ENCODE results near the gene MKS1. TPM values are rescaled to one million over a fixed set of nuclear protein-coding genes. Genes with fewer than 3 reads are reported as not detected.

MKS1 gene
- total and polyA plus RNA-seq, 12 donors = 9.1 to 28.2 (median 16.5) TPM

GRCh38 chr17:58262149-58262548, 43.1 kb upstream of the MKS1 start:
- TF ChIP-seq POLR2A (IDR thresholded peaks at IDR 0.05) (no peak), CTCF (IDR thresholded peaks at IDR 0.05) (no peak)
- no peak overlapping the region for H3K27ac ChIP-seq
- peaks cover 21% of the 10 kb centered on the region for H3K27me3 ChIP-seq
- H3K36me3 ChIP-seq (replicated peaks in 1 of 2) = no peaks in the 10 kb centered on the region
- DNase-seq = peak in 1 of 7 donors; percentile 9
- intact Hi-C loops (cut with DNase I) = no loop called here
- WGBS, 4 donors = 86 to 89% (median 87%) methylated on average over 11 of the region's 11 CpGs
- H3K9me3 ChIP-seq (replicated peaks in 1 of 3) = no peaks in the 10 kb centered on the region
- no peaks in the 10 kb centered on the region for H3K4me1 ChIP-seq (replicated peaks in 1 of 2)
- no peak overlapping the region for H3K4me3 ChIP-seq

DNA sequence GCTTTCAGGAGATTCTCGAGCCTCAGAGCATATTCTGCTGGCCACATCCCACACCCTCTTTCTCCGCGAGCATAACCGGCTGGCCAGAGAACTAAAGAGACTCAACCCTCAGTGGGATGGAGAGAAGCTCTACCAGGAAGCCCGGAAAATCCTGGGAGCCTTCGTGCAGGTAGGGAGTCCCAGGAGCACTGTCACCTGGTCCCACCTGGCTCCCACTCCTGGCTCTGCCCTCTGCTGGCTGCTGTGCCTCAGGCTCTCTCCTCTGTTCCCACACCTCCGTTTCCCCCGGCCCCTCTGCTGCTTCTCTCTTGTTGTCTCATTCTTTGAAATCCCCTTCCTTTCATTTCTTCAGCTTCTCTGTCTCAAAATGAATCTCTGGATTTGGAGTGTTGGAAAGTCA, 35.7 kb upstream of the MKS1 start:
- peaks cover 12% of the 10 kb centered on the region for H3K27me3 ChIP-seq
- WGBS, 4 donors = 28 to 35% (median 29%) methylated on average over 8 of the region's 8 CpGs
- DNase-seq = peak in 1 of 7 donors; percentile 15

DNA sequence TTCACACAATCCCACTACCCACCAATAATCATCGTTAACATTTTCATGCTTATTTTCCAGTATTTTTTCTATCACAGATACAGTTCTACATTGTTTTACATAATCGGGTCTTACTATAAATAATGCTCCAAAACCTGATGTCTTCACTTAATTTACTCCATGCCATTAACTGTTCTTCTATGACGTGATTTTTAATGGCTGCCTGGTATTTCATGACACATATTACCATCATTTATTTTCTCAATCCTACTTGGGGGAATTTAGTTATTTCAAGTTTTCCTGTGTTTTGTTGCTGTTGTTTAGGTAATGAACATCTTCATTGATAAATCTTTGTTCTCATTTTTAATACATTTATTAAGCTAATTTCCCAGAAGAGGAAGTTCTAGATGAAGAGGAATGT, 34.0 kb upstream of the MKS1 start:
- no peak for DNase-seq
- Histone ChIP-seq H3K9me3 (replicated peaks in 1 of 3) (no peaks in the 10 kb centered on the region), H3K4me1 (replicated peaks in 1 of 2) (peaks cover 5 to 7% of the 10 kb centered on the region in 2 donors), H3K4me3 (no peak overlapping the region), H3K27ac (no peak overlapping the region), H3K27me3 (peaks cover 16% of the 10 kb centered on the region), H3K36me3 (replicated peaks in 1 of 2) (no peaks in the 10 kb centered on the region)
- 71 to 76% (median 72%) methylated on average over 3 of the region's 3 CpGs for WGBS, 4 donors
- TF ChIP-seq POLR2A (IDR thresholded peaks at IDR 0.05) (no peak), CTCF (IDR thresholded peaks at IDR 0.05) (no peak)
- intact Hi-C loops (cut with DNase I) = no loop called here

More for the DNA sequence above, 35.7 kb upstream of the MKS1 start:
- H3K36me3 ChIP-seq (replicated peaks in 1 of 2) = no peaks in the 10 kb centered on the region
- no peak overlapping the region for H3K27ac ChIP-seq
- TF ChIP-seq CTCF (IDR thresholded peaks at IDR 0.05) = no peak
- no peak for TF ChIP-seq POLR2A (IDR thresholded peaks at IDR 0.05)
- H3K9me3 ChIP-seq (replicated peaks in 1 of 3) = no peaks in the 10 kb centered on the region
- no peak overlapping the region for H3K4me3 ChIP-seq
- H3K4me1 ChIP-seq (replicated peaks in 1 of 2) = peaks cover 0 to under 1% of the 10 kb centered on the region in 2 donors
- intact Hi-C loops (cut with DNase I) = no loop called here

DNA sequence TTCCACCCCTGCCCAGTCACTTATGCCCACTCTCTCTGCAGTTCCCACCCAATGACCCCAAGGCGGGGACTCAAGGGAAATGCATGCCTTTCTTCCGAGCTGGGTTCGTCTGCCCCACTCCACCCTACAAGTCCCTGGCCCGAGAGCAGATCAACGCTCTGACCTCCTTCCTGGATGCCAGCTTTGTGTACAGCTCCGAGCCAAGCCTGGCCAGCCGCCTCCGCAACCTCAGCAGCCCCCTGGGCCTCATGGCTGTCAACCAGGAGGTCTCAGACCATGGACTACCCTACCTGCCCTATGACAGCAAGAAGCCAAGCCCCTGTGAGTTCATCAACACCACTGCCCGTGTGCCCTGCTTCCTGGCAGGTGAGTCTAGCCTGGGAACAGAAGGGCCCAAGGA, 33.1 kb upstream of the MKS1 start:
- Histone ChIP-seq H3K9me3 (replicated peaks in 1 of 3) (no peaks in the 10 kb centered on the region), H3K4me1 (replicated peaks in 1 of 2) (peaks cover 5 to 7% of the 10 kb centered on the region in 2 donors), H3K27me3 (peaks cover 16% of the 10 kb centered on the region), H3K4me3 (no peak overlapping the region), H3K27ac (no peak overlapping the region), H3K36me3 (replicated peaks in 1 of 2) (no peaks in the 10 kb centered on the region)
- TF ChIP-seq CTCF (IDR thresholded peaks at IDR 0.05) (no peak), POLR2A (IDR thresholded peaks at IDR 0.05) (no peak)
- peak in 1 of 7 donors; percentile 27 for DNase-seq
- intact Hi-C loops (cut with DNase I) = no loop called here
- WGBS, 4 donors = 60 to 74% (median 63%) methylated on average over 2 to 9 of the region's 9 CpGs

Data from adrenal gland (tissue), 12 donors.